Measurements from ENCODE around the gene ITGB2.

Gene ITGB2

GRCh38 chr21:44955141-44955797, 34.6 kb upstream of the ITGB2 start:
- no peak for DNase-seq

GRCh38 chr21:44954281-44954771, 33.6 kb upstream of the ITGB2 start:
- no peak for DNase-seq

- no peak for DNase-seq
Measured at GRCh38 chr21:44953628-44954021, 32.9 kb upstream of the ITGB2 start.

- no peak for DNase-seq
Measured at GRCh38 chr21:44952929-44953627, 32.4 kb upstream of the ITGB2 start.

- DNase-seq: no peak
Measured at GRCh38 chr21:44952116-44952928, 31.6 kb upstream of the ITGB2 start.

GRCh38 chr21:44951186-44951915, 30.7 kb upstream of the ITGB2 start:
- no peak for DNase-seq

- no peak for DNase-seq
Measured at GRCh38 chr21:44950351-44950750, 29.7 kb upstream of the ITGB2 start.

GRCh38 chr21:44949779-44950198, 29.1 kb upstream of the ITGB2 start:
- DNase-seq: peak; percentile 15

GRCh38 chr21:44949161-44949778, 28.6 kb upstream of the ITGB2 start:
- DNase-seq: no peak

- no peak for DNase-seq
Measured at GRCh38 chr21:44948426-44949120, 27.9 kb upstream of the ITGB2 start.

GRCh38 chr21:44947930-44948331, 27.2 kb upstream of the ITGB2 start:
- no peak for DNase-seq

GRCh38 chr21:44947111-44947929, 26.6 kb upstream of the ITGB2 start:
- DNase-seq: no peak

- no peak for DNase-seq
Measured at GRCh38 chr21:44946254-44947041, 25.7 kb upstream of the ITGB2 start.

- DNase-seq: no peak
Measured at GRCh38 chr21:44944596-44944995, 23.9 kb upstream of the ITGB2 start.

GRCh38 chr21:44943686-44944550, 23.2 kb upstream of the ITGB2 start:
- DNase-seq: no peak

- DNase-seq: no peak
Measured at GRCh38 chr21:44943005-44943685, 22.4 kb upstream of the ITGB2 start.

GRCh38 chr21:44942566-44942965, 21.9 kb upstream of the ITGB2 start:
- DNase-seq: no peak

GRCh38 chr21:44941567-44941966, 20.9 kb upstream of the ITGB2 start:
- DNase-seq: no peak
